Neural cell (in vitro differentiated cells): ENCODE measurements around the gene MAP4K2.

ENCODE experiments used
- CTCF ChIP-seq: fragments of 450-650 bp; IDR thresholded peaks from 2 replicates; pipeline ENCODE4 v1.5.1; 2014; ENCODE audit warnings: antibody characterized with exemption, mild to moderate bottlenecking, moderate library complexity; ENCODE audit not compliant: poor library complexity, severe bottlenecking
- EZH2 ChIP-seq: fragments of 200-600, 300-800 bp; shearing (Covaris generic), sonication (generic); IDR thresholded peaks from 2 replicates; pipeline ENCODE4 v1.6.1; 2014; ENCODE audit warnings: antibody characterized with exemption, low read length, borderline replicate concordance, mild to moderate bottlenecking; ENCODE audit not compliant: insufficient read depth, poor library complexity, severe bottlenecking
- MXI1 ChIP-seq: fragments of 450-650 bp; conservative IDR thresholded peaks from 2 replicates; pipeline ENCODE4 v1.6.1; 2014; ENCODE audit warnings: antibody characterized with exemption, mild to moderate bottlenecking; ENCODE audit not compliant: poor library complexity, severe bottlenecking
- POLR2AphosphoS5 ChIP-seq: IDR thresholded peaks from 2 replicates; pipeline ENCODE4 v1.6.1; 2012
- RAD21 ChIP-seq: fragments of 450-650 bp; conservative IDR thresholded peaks from 2 replicates; pipeline ENCODE4 v1.6.1; 2014; ENCODE audit warnings: antibody characterized with exemption, mild to moderate bottlenecking, moderate library complexity

DNA sequence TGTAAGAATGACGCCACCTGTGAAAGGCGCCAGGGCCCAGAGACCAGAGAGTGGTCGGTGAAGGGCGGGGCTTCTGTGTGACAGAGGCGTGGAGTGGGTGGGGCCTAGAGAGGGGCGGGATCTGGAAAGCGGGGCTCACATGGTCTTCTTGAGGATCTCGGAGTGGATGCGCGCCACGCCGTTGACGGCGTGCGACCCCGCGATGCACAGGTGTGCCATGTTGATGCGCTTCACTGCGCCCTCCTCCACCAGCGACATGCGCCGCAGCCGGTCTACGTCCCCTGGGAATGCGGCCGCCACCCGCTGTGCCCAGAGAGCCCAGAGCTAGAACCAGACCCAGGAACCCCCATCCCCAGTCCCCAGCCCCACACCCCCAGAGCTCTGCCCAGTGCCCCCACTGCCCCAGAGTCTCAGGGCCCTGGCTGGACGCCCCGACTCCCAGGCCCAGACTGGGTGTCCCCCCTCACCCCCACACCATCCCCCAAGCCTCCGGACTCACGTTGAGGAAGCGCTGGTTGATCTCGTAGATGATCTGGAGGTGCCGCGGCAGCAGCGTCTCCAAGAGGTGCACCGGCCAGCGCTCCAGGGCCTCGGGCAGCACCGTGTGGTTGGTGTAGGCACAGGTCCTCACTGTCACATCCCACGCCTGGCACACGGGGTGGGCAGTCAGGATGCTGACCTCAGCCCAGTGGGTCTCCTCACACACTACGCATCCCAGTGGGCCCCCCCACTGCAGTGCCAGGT lies 49.5 kb downstream of the MAP4K2 start:
- TF ChIP-seq EZH2 (no peak), CTCF (no peak), MXI1 (no peak), RAD21 (no peak), POLR2AphosphoS5 (no peak)
